ENCODE measurements around the gene ZNF277.

ZNF277 gene

DNA sequence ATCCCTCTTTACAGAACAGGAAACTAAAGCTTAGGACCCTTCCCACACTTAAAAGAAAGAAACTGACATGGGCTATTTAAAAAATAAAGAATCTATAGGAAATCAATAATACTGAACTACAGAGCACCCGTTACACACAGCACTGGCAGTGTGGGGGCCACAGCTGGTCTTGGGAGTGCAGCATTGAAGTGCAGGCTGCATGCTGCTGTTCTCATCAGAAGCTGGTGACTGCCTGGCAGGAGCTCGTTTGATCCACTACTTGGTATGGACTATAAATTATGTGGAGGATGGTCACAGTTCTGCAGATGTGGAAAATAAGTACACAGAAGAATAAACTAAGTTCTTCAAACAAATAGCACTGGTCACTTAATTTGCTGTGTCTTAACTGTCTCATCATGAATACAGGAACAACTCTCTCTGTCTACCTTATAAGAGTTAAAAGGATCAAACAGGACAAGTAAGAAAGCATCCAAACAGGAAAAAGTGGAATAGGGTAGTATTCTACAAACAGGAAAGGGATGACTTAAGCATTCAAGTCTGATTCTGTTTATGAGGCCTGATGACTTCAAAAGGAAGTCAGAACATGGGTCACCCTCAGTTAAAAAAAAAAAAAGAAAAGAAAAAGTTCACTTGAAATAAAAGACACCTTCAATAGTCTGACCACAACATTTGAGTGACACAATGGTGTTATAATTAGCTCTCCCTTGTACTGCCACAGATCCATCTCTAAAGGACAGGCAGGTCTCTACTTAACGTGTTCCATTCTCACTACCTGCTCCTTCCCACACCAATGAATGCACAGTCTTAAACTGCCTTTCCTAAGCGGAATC, 21.3 kb upstream of the ZNF277 start:
- H3K4me3 ChIP-seq (ENCODE audit: low read depth, low read length) = no peak overlapping the region
- TF ChIP-seq, protein P1, sequence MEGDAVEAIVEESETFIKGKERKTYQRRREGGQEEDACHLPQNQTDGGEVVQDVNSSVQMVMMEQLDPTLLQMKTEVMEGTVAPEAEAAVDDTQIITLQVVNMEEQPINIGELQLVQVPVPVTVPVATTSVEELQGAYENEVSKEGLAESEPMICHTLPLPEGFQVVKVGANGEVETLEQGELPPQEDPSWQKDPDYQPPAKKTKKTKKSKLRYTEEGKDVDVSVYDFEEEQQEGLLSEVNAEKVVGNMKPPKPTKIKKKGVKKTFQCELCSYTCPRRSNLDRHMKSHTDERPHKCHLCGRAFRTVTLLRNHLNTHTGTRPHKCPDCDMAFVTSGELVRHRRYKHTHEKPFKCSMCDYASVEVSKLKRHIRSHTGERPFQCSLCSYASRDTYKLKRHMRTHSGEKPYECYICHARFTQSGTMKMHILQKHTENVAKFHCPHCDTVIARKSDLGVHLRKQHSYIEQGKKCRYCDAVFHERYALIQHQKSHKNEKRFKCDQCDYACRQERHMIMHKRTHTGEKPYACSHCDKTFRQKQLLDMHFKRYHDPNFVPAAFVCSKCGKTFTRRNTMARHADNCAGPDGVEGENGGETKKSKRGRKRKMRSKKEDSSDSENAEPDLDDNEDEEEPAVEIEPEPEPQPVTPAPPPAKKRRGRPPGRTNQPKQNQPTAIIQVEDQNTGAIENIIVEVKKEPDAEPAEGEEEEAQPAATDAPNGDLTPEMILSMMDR (IDR thresholded peaks at IDR 0.05; ENCODE audit: low read depth, low read length) = no peak

DNA sequence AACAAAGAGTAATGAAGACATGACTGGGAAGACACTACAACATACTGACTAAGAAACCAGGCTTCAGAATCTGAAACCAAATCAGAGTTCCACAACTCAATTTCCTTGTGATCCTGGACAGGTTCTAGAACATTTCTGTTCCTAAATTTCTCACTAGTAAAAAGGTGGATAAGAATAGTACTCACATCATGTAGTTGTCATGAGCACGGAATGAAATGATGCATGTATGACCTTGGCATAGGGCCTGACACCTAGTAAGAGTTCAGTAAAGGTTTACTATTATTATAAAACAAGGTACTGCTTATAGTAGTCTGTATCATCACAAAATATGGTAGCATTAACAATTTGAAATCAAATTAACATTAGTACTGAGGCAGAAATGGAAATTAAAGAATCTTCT, 20.2 kb upstream of the ZNF277 start:
- TF ChIP-seq, protein P1 (IDR thresholded peaks at IDR 0.05; ENCODE audit: low read depth, low read length) = no peak

DNA sequence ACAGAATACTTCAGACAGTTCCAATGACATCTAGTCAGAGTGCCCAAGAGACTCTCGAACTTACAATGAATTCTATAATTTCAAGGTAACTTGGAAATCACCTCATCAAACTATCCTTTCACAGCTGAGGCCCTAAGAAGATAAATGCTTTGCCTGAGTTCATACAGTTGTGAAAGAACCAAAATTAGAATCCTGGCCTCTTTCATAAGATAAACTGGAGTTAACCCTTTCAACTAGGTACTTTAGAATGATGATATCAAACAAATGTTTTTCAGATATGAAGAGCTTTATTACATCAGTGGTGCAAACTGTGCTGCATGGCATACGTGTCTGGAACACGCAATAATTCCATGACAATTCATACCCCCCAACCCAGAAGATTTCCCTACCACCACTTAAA, 18.2 kb upstream of the ZNF277 start:
- TF ChIP-seq, protein P1 (IDR thresholded peaks at IDR 0.05; ENCODE audit: low read depth, low read length) = no peak

More for the DNA sequence above, 20.2 kb upstream of the ZNF277 start:
- no peak overlapping the region for H3K4me3 ChIP-seq (ENCODE audit: low read depth, low read length)

DNA sequence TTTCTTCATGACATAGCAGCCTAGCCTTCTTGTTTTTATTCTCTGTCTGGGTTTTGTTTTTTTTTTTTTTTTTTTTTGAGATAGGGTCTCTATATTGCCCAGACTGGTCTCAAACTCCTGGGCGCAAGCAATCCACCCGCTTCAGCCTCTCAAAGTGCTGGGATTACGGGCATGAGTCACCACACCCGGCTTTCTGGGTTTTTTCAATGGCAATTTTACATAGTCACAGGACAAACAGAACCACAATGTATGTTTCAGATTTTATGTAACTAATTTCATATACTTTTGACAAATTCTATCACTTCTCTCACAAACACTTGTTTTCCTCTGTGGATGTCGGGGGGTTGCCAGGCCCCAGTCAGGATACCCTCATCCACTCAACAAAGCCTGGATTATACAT, 16.8 kb upstream of the ZNF277 start:
- no peak overlapping the region for H3K4me3 ChIP-seq (ENCODE audit: low read depth, low read length)
- TF ChIP-seq, protein P1 (IDR thresholded peaks at IDR 0.05; ENCODE audit: low read depth, low read length) = no peak

More for the DNA sequence above, 18.2 kb upstream of the ZNF277 start:
- H3K4me3 ChIP-seq (ENCODE audit: low read depth, low read length) = no peak overlapping the region

DNA sequence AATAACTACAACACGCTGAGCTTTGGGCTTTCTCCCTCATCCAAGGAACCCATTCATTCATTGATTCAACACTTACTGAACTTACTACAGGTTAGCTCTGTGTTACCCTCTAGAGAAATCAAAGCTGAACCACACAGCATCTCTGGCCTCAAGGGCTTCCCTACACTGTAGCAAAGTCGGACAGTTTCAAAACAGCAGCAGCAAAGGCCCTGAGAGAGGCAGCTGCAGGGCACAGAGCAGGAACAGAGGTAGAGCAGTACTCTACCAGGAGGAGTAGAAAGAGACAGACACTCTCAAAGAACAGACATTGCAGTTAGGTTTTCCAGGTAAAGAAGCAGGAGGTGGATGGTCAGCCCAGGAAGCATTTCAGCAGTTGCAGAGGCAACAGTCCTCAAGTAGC, 16.4 kb upstream of the ZNF277 start:
- H3K4me3 ChIP-seq (ENCODE audit: low read depth, low read length) = no peak overlapping the region
- TF ChIP-seq, protein P1 (IDR thresholded peaks at IDR 0.05; ENCODE audit: low read depth, low read length) = no peak

DNA sequence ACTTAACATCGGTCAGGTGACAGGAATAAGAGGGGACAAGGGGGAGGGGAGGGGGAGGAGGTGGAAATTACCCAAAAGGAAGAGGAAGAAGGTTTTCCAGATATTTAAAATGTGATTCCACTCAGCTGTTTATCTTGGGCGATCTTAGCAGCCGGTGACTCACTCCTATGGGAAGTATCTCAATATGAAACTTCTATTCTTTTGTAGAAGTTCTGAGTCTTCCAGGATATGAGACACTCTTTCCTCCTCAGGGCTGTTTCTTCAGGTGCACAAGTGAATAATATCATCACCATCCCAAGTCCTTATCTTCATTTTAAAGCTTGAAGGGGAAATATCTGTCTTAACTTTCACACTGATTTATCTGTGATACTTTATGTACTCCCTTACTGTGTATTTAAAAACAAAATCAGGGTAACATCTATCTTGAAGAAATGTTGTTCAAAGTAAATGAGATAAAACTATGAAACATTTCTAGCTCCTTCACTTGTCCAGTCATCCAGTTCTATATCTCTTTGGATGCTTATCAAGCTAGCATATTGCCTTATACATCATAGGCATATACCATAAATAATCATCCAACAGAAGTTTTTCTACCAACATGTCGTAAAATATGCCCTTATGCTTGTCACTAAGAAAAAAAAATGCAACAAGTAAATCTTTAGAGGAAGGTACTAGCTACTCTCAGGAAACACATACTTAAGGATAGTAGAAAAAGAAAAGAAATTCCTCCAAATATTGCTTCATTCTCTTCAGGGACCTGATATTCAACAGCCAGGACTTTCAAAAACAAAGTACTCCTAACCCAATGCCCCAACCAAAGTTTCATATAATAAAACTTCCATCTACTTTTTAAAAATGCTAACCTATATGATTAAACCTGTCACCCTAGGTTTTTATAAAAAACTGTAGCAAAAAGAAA, 14.0 kb upstream of the ZNF277 start:
- TF ChIP-seq, protein P1 (IDR thresholded peaks at IDR 0.05; ENCODE audit: low read depth, low read length) = no peak
- no peak overlapping the region for H3K4me3 ChIP-seq (ENCODE audit: low read depth, low read length)

All from WI38 (cell line).